H1 (cell line): ENCODE data around the gene METTL25B. TPM values are rescaled to one million over a fixed set of nuclear protein-coding genes. Genes with fewer than 3 reads are reported as not detected.

Experiments used
- CTCF ChIA-PET: fragments of 300-600 bp; sonication (Branson Sonifier 250); formaldehyde crosslinking; loops from one replicate; lab custom pipeline; 2021; ENCODE audit not compliant: partially characterized antibody; lab: Charles Lee
- POLR2A ChIA-PET: fragments of 300-600 bp; sonication (Branson Sonifier 250); formaldehyde crosslinking; loops from one replicate; lab custom pipeline; 2021; ENCODE audit warnings: inconsistent platforms; ENCODE audit not compliant: partially characterized antibody; lab: Charles Lee
- DNase-seq, 2 experiments: peaks; one replicate each; pipeline versions ENCODE4 v3.0.0 to v3.0.0-alpha.2; 2010 to 2022; ENCODE audit warnings: low spot score in 2 of 2, low read depth in 1 of 2, mixed read lengths in 1 of 2
- FAIRE-seq: peaks from 2 replicates; lab custom pipeline; 2011; peaks lifted over from hg19 to GRCh38; lab: Jason Lieb, UNC
- H2AFZ ChIP-seq: 2 replicates; pipeline ENCODE4 v1.8.1; 2012; ENCODE audit warnings: low read length, inconsistent platforms
- H2AK5ac ChIP-seq: 2 replicates; pipeline ENCODE4 v1.6.1; 2013; ENCODE audit warnings: low read depth, low read length
- H2BK120ac ChIP-seq: replicated peaks from 2 replicates; pipeline ENCODE3; 2013; ENCODE audit warnings: low read depth, low read length, inconsistent platforms
- H2BK12ac ChIP-seq: 2 replicates; pipeline ENCODE4 v1.6.1; 2013; ENCODE audit warnings: low read depth, low read length
- H2BK15ac ChIP-seq: 2 replicates; pipeline ENCODE4 v1.6.1; 2013; ENCODE audit warnings: low read length
- H2BK20ac ChIP-seq: 2 replicates; pipeline ENCODE4 v1.6.1; 2013; ENCODE audit warnings: low read length
- H2BK5ac ChIP-seq: 2 replicates; pipeline ENCODE4 v1.6.1; 2013; ENCODE audit warnings: low read depth, low read length
- H3K14ac ChIP-seq: 2 replicates; pipeline ENCODE4 v1.6.1; 2013; ENCODE audit warnings: inconsistent platforms; ENCODE audit not compliant: insufficient read length
- H3K18ac ChIP-seq: 2 replicates; pipeline ENCODE4 v1.6.1; 2013; ENCODE audit warnings: low read length; ENCODE audit errors: extremely low read depth
- H3K23ac ChIP-seq: 2 replicates; pipeline ENCODE4 v1.6.1; 2013; ENCODE audit warnings: inconsistent platforms; ENCODE audit not compliant: insufficient read length
- H3K23me2 ChIP-seq: 2 replicates; pipeline ENCODE4 v1.6.1; 2013; ENCODE audit warnings: low read depth, low read length
- H3K27ac ChIP-seq: 2 replicates; pipeline ENCODE4 v1.6.1; 2011; ENCODE audit warnings: low read depth, low read length, inconsistent platforms
- H3K27me3 ChIP-seq, 4 experiments: replicated peaks in 1 of 4; 1 replicate in 1 of 4; 2 replicates in 3 of 4; pipeline versions ENCODE4 v1.6.1 to v1.8.1; 2011 to 2013; ENCODE audit warnings: low read length in 3 of 4, mild to moderate bottlenecking in 3 of 4, inconsistent platforms in 2 of 4, mixed read lengths in 2 of 4, moderate library complexity in 1 of 4; ENCODE audit not compliant: control insufficient read depth in 3 of 4, insufficient read depth in 3 of 4; ENCODE audit errors: extremely low read depth in 1 of 4
- H3K36me3 ChIP-seq, 4 experiments: 2 replicates each; pipeline versions ENCODE4 v1.6.1 to v1.8.1; 2011 to 2013; ENCODE audit warnings: mild to moderate bottlenecking in 4 of 4, low read length in 3 of 4, moderate library complexity in 2 of 4, control low read depth in 1 of 4, inconsistent platforms in 1 of 4; ENCODE audit not compliant: insufficient read depth in 4 of 4, control insufficient read depth in 2 of 4
- H3K4ac ChIP-seq: replicated peaks from 2 replicates; pipeline ENCODE3; 2013; ENCODE audit warnings: low read length, low read depth, mixed read lengths, inconsistent platforms; ENCODE audit not compliant: insufficient read length
- H3K4me1 ChIP-seq, 4 experiments: replicated peaks in 1 of 4; 1 replicate in 1 of 4; 2 replicates in 3 of 4; pipeline versions ENCODE4 v1.6.1 to v1.8.1; 2011 to 2013; ENCODE audit warnings: low read length in 3 of 4, inconsistent platforms in 2 of 4, mixed read lengths in 1 of 4; ENCODE audit not compliant: insufficient read depth in 4 of 4, control insufficient read depth in 3 of 4
- H3K4me2 ChIP-seq, 2 experiments: 2 replicates each; pipeline versions ENCODE4 v1.6.1 to v1.8.1; 2011 to 2013; ENCODE audit warnings: low read depth in 2 of 2, low read length in 2 of 2, control low read depth in 1 of 2, inconsistent platforms in 1 of 2, mild to moderate bottlenecking in 1 of 2; ENCODE audit not compliant: insufficient read depth in 1 of 2
- H3K4me3 ChIP-seq, 4 experiments: fragments of 200-600, 300-600 bp in 1 of 4; sonication (generic), shearing (Covaris generic), sonication (Bioruptor Twin) in 1 of 4; 2 replicates each; pipeline versions ENCODE4 v1.5.1 to v1.8.1; 2011 to 2016; ENCODE audit warnings: low read length in 4 of 4, low read depth in 3 of 4, control low read depth in 2 of 4, inconsistent platforms in 2 of 4, mild to moderate bottlenecking in 2 of 4, mixed read lengths in 1 of 4, moderate library complexity in 1 of 4; ENCODE audit not compliant: insufficient read depth in 2 of 4; ENCODE audit errors: extremely low read depth in 1 of 4
- H3K56ac ChIP-seq: replicated peaks from 2 replicates; pipeline ENCODE3; 2013; ENCODE audit warnings: low read depth, mild to moderate bottlenecking, mixed read lengths, low read length, inconsistent platforms; ENCODE audit not compliant: insufficient read length
- H3K79me1 ChIP-seq: 2 replicates; pipeline ENCODE4 v1.6.1; 2013; ENCODE audit warnings: low read depth, low read length, control low read depth
- H3K79me2 ChIP-seq, 2 experiments: 2 replicates each; pipeline versions ENCODE4 v1.6.1 to v1.8.1; 2012 to 2013; ENCODE audit warnings: low read length in 2 of 2, mild to moderate bottlenecking in 2 of 2, inconsistent platforms in 1 of 2; ENCODE audit not compliant: insufficient read depth in 2 of 2, control insufficient read depth in 1 of 2
- H3K9ac ChIP-seq, 4 experiments: replicated peaks in 1 of 4; 1 replicate in 1 of 4; 2 replicates in 3 of 4; pipeline versions ENCODE4 v1.6.1 to v1.8.1; 2011 to 2013; ENCODE audit warnings: low read depth in 3 of 4, low read length in 3 of 4, control low read depth in 2 of 4, mild to moderate bottlenecking in 2 of 4, moderate library complexity in 2 of 4, inconsistent platforms in 1 of 4; ENCODE audit errors: extremely low read depth in 1 of 4
- H3K9me3 ChIP-seq, 2 experiments: 2 replicates each; pipeline versions ENCODE4 v1.6.1 to v1.8.1; 2012 to 2013; ENCODE audit warnings: mild to moderate bottlenecking in 2 of 2, moderate library complexity in 2 of 2, control low read depth in 1 of 2, inconsistent platforms in 1 of 2, low read depth in 1 of 2, low read length in 1 of 2, mixed read lengths in 1 of 2; ENCODE audit not compliant: insufficient read depth in 2 of 2
- H4K20me1 ChIP-seq, 2 experiments: replicated peaks in 1 of 2; 2 replicates each; pipeline versions ENCODE3 to v1.8.1; 2011 to 2013; ENCODE audit warnings: inconsistent platforms in 2 of 2, low read length in 2 of 2, mild to moderate bottlenecking in 1 of 2; ENCODE audit not compliant: insufficient read depth in 2 of 2, control insufficient read depth in 1 of 2
- H4K5ac ChIP-seq: 2 replicates; pipeline ENCODE4 v1.6.1; 2013; ENCODE audit warnings: low read length, low read depth, mixed read lengths, inconsistent platforms; ENCODE audit not compliant: insufficient read length
- H4K8ac ChIP-seq: 2 replicates; pipeline ENCODE4 v1.8.0; 2013; ENCODE audit warnings: mild to moderate bottlenecking, moderate library complexity, low read length, inconsistent platforms; ENCODE audit not compliant: insufficient read depth; ENCODE audit errors: extremely low read depth
- H4K91ac ChIP-seq: replicated peaks from 2 replicates; pipeline ENCODE3; 2013; ENCODE audit warnings: low read length, mixed read lengths, inconsistent platforms; ENCODE audit not compliant: insufficient read length
- MAX ChIP-seq: IDR thresholded peaks from 2 replicates; pipeline ENCODE4 v1.6.1; 2012; ENCODE audit warnings: inconsistent platforms
- RAD21 ChIP-seq, 2 experiments: IDR thresholded peaks in 1 of 2; conservative IDR thresholded peaks in 1 of 2; 2 replicates each; pipeline ENCODE4 v1.6.1; 2011; ENCODE audit warnings: low read depth in 2 of 2, low read length in 2 of 2, improper control_type of control experiment in 1 of 2, inconsistent platforms in 1 of 2, mild to moderate bottlenecking in 1 of 2, moderate library complexity in 1 of 2
- SP1 ChIP-seq: IDR thresholded peaks from 2 replicates; pipeline ENCODE4 v1.6.1; 2011; ENCODE audit warnings: low read depth, low read length
- WGBS, 2 experiments: shearing (Covaris generic) in 1 of 2; methylation state at CpG; one replicate each; pipeline versions ENCODE4 v1.1.6 to v1.1.7; 2013 to 2015; ENCODE audit warnings: low lambda C conversion rate in 2 of 2, mixed read lengths in 2 of 2, inconsistent platforms in 1 of 2, low coverage in 1 of 2, missing lambda C conversion rate in 1 of 2; ENCODE audit not compliant: insufficient replicate concordance in 2 of 2, insufficient coverage in 1 of 2, insufficient read length in 1 of 2; ENCODE audit errors: extremely low coverage in 1 of 2, missing lambda C conversion rate in 1 of 2; 5-methylcytosine and 5-hydroxymethylcytosine counted together
- polyA plus RNA-seq, 7 experiments: library from polyadenylated mRNA; depleted of rRNA in 3 of 7; stranded (reverse) in 5 of 7; unstranded in 2 of 7; fragments of >200 nt in 5 of 7; fragments of 200-250 nt in 2 of 7; gene quantifications; 1 replicate in 5 of 7; 2 replicates in 1 of 7; 4 replicates in 1 of 7; pipeline versions ENCODE4 v1.2.1 to v1.2.3, GENCODE V29; 2011 to 2013; ENCODE audit warnings: missing spikeins in 2 of 7, mixed read lengths in 2 of 7
- total RNA-seq: library from RNA; stranded (reverse); fragmentation: NEBNext Ultra II Directional; extraction: Animal tissue kit (Norgen Biotek cat#: 25700); gene quantifications from 2 replicates; pipeline ENCODE4 v1.2.1, GENCODE V29; 2021

METTL25B gene
- total and polyA plus RNA-seq, 2 of the 8 experiments (the other 6 are each of a cell fraction or from before 2014, with no cell fraction given), result 28.4 to 30.1 TPM

- Histone ChIP-seq H3K56ac (peak overlapping the region; percentile 28), H2AK5ac (no peak overlapping the region), H3K79me1 (no peaks in the 10 kb centered on the region), H3K23me2 (peaks cover 31% of the 10 kb centered on the region; the same call in 1 of the 2 replicates), H2BK15ac (peak overlapping the region; percentile 88), H2BK20ac (peak overlapping the region; percentile 98), H3K9me3 (no peaks in the 10 kb centered on the region), H3K4me1 (peaks cover 30 to 68% (median 48%) of the 10 kb centered on the region in 4 experiments), H2BK120ac (peak overlapping the region; percentile 77), H4K5ac (peak overlapping the region; percentile 93), H3K4me3 (peak overlapping the region; percentile 50 to 80 (median 70)), H4K91ac (peak overlapping the region; percentile 99), H3K27me3 (peaks cover 0 to 19% (median 8%) of the 10 kb centered on the region in 4 experiments; a peak in 4 of 7 replicates), H3K79me2 (peaks cover 7 to 24% of the 10 kb centered on the region in 2 experiments; a peak in 2 of 4 replicates), H3K23ac (no peak overlapping the region), H3K18ac (peak overlapping the region; percentile 96), H3K36me3 (peaks cover 0 to 3% (median 0%) of the 10 kb centered on the region in 4 experiments; a peak in 1 of 8 replicates), H4K8ac (peak overlapping the region; percentile 91; the same call in 1 of the 2 replicates), H3K14ac (peak overlapping the region; percentile 68), H4K20me1 (peaks cover 4 to 10% of the 10 kb centered on the region in 2 experiments), H3K9ac (peak overlapping the region in 2 of 4 experiments; percentile 31 to 46; a peak in 3 of 7 replicates), H3K4ac (peak overlapping the region; percentile 98), H2BK12ac (peak overlapping the region; percentile 99), H2AFZ (no peak overlapping the region), H3K27ac (peak overlapping the region; percentile 57), H2BK5ac (peak overlapping the region; percentile 99), H3K4me2 (peak overlapping the region; percentile 77 to 94)
- TF ChIP-seq RAD21 (IDR thresholded peaks at IDR 0.05 in 1 of 2, conservative IDR thresholded peaks at IDR 0.05 in 1 of 2; ENCODE audit: low read depth in 2 of 2, low read length in 2 of 2) (no peak), SP1 (peak; percentile 46; the same call in 1 of the 2 replicates), MAX (peak; percentile 30; the same call in 1 of the 2 replicates)
- FAIRE-seq, result peak; percentile 45
- ChIA-PET POLR2A (interaction anchor here (0.6 to 16.9 kb wide), 25 partner anchors 8 to 219 kb away, joined by 3 to 530 read pairs (median 7); partner anchors contain the start of genes ISG20L2, METTL25B, MRPL24 and NES), CTCF (interaction anchor here (1.0 to 66.0 kb wide), 12 partner anchors 2 to 183 kb away, joined by 3 to 4284 read pairs (median 14); partner anchors contain the start of genes BCAN, CRABP2, INSRR and ISG20L2)
- peak in 1 of 2 experiments; percentile 72 for DNase-seq
- 9% methylated on average over 6 of the region's 8 CpGs; no CpG with 5 or more reads in 1 of the 2 experiments for WGBS, 2 experiments
Measured at GRCh38 chr1:156707417-156708217, 20.7 kb upstream of the METTL25B start.
